GM13977 (cell line): ENCODE results near the gene ACACA.
"Not testable (repeated sequence)": the region's sequence is repeated elsewhere in the genome, so short reads cannot be mapped to it uniquely, and the experiment has no call there.

Experiments used
- DNase-seq: peaks from one replicate; pipeline ENCODE4 v3.0.0; 2012; ENCODE audit warnings: low spot score
- CTCF ChIP-seq: IDR thresholded peaks from 2 replicates; pipeline ENCODE4 v1.5.1; 2012; ENCODE audit warnings: mild to moderate bottlenecking, control low read depth; ENCODE audit not compliant: insufficient read depth; ENCODE audit errors: extremely low read depth, missing control alignments
- in situ Hi-C: fragments of 300-500 bp; cut with MboI; formaldehyde crosslinking; loops from one replicate; pipeline ENCODE4 v1.12.0; 2022; ENCODE audit warnings: low sequenced_read_pairs, low pct_unique_long_range_greater_than_20kb, mixed read lengths, inconsistent platforms; ENCODE audit not compliant: unreplicated experiment

ACACA gene

DNA sequence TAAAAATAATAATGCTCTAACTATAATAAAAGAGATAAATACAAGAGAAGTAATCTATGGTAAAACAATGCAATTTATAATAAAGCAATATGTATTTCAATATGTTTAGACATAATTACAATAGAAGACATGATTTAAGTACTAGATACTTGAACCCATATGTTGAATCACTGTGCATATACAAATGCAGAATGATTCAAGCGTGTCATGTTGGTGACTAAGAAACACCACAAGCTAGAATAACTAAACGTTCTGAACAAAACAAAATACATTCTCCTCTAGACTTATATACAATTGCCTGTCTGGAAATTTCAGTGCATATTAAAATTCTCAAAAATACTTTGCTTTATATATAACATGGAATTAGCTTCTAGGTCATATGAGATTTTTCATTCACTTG lies 11.2 kb upstream of the ACACA start:
- in situ Hi-C loops: no loop called here
- DNase-seq: no peak
- TF ChIP-seq CTCF: no peak

DNA sequence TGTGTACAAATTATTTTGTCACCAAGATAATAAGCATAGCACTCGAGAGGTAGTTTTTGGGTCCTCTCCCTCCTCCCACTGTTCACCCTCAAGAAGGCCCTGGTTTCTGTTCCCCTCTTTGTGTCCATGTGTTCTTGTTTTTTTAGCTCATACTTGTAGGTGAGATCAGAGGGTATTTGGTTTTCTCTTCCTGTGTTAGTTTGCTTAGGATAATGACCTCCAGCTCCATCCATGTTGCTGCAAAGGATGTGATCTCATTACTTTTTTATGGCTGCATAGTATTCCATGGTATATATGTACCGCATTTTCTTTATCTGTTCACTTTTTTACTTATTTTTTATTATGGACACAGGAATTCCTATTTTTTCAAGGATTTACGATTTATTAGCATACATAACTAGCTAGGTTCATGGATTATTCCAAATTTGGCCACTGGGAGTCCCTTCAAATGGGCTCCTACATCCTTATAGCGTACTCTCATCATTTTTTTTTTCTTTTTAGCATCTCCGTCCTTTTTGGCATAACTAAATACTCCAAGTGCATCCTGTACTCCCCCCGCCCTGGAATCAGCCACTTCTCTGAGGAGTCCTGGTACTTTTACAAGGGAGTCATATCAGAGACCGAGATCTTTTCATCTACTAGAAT lies 7.4 kb upstream of the ACACA start:
- no peak for DNase-seq
- in situ Hi-C loops: no loop called here
- TF ChIP-seq CTCF: no peak

DNA sequence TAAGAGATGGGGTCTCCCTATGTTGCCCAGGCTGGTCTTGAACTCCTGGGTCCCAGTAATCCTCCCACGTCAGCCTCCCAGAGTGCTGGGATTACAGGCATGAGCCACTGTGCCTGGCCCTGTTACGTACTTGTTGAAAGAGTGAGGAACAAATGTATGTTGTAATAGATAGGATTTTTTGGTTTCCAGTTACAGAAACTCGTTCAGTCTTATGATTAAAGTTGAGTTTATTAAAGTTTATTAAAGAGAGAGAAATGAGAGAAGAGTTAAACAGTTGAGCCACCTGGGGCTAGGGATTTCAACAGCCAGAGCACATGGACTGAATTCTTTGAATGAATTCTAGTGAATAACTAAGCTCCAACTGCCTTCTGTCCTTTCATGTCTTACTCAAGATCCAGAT lies 3.7 kb upstream of the ACACA start:
- DNase-seq: no peak
- in situ Hi-C loops: no loop called here
- no peak for TF ChIP-seq CTCF

DNA sequence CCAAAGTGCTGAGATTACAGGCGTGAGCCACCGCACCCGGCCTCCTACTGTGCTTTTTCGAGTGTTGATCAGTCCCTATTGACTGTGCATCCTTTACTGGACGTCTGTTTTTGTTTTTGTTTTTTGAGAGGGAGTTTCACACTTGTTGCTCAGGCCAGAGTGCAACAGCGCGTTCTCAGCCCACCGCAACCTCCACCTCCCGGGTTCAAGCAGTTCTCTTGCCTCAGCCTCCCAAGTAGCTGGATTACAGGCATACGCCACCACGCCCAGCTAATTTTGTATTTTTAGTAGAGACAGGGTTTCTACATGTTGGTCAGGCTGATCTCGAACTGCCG lies 1.5 kb upstream of the ACACA start:
- in situ Hi-C loops, DNase-seq: not testable (repeated sequence)

GRCh38 chr17:37405955-37406634 lies 541 bp downstream of the ACACA start:
- no peak for TF ChIP-seq CTCF
- in situ Hi-C loops: no loop called here
- DNase-seq: peak; percentile 38

GRCh38 chr17:37405522-37405921 lies 1.1 kb downstream of the ACACA start:
- in situ Hi-C loops: not testable (repeated sequence)

GRCh38 chr17:37400505-37400904 lies 6.1 kb downstream of the ACACA start:
- no peak for DNase-seq
- no peak for TF ChIP-seq CTCF
- in situ Hi-C loops: no loop called here

More at GRCh38 chr17:37405522-37405921, 1.1 kb downstream of the ACACA start:
- DNase-seq: not testable (repeated sequence)
